Effector memory CD8-positive, alpha-beta T cell (primary cell): Measurements from ENCODE around the gene C17orf107.

Experiments used
- ATAC-seq: fragments of 150-1000 bp; cut with Tn5 transposase; replicated peaks from 2 replicates; pipeline ENCODE4 v1.10.0; 2021; ENCODE audit warnings: mild to moderate bottlenecking, moderate library complexity
- DNase-seq, 3 experiments: peaks; one replicate each; pipeline ENCODE4 v3.0.0; 2021
- H3K27ac Mint-ChIP-seq, 2 donors: one replicate each; pipeline ENCODE4 v1.8.0; 2022; ENCODE audit warnings: mild to moderate bottlenecking in 2 of 2, mixed read lengths in 2 of 2, moderate library complexity in 2 of 2
- H3K27me3 Mint-ChIP-seq, 2 donors: one replicate each; pipeline ENCODE4 v1.8.0; 2022; ENCODE audit warnings: mixed read lengths in 2 of 2
- H3K36me3 Mint-ChIP-seq: one replicate; pipeline ENCODE4 v1.8.0; 2022; ENCODE audit warnings: mild to moderate bottlenecking, moderate library complexity, mixed read lengths; ENCODE audit not compliant: insufficient read depth
- H3K4me1 Mint-ChIP-seq, 2 donors: one replicate each; pipeline ENCODE4 v1.8.0; 2022; ENCODE audit warnings: low read depth in 2 of 2, mixed read lengths in 2 of 2
- H3K4me3 Mint-ChIP-seq, 2 donors: one replicate each; pipeline ENCODE4 v1.8.0; 2022; ENCODE audit warnings: mild to moderate bottlenecking in 2 of 2, mixed read lengths in 2 of 2, moderate library complexity in 2 of 2
- H3K9me3 Mint-ChIP-seq, 2 donors: one replicate each; pipeline ENCODE4 v1.8.0; 2022; ENCODE audit warnings: mixed read lengths in 2 of 2

C17orf107 gene

DNA sequence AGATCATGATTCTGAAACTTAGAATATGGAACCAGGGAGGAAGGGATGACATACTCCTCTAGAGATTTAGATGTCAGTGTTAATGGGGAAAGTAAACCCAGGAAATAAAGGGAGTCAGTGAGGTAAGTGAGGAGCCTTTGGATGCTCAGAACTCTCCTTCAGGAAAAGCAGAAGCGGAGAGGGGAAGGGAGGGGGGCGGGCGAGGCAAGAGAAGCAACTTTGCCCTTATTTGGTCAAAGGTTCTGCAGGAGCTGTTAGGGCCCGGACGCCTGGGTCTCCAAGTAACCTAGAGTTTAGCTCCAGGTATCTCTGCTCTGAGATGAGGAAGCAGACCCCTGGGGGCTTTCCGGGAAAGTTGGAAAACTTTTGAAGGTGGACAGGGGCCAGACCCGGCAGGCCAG lies 47.7 kb downstream of the C17orf107 start:
- H3K27me3 Mint-ChIP-seq = no peaks in the 10 kb centered on the region
- H3K27ac Mint-ChIP-seq = peak overlapping the region; percentile 32 to 94
- H3K4me1 Mint-ChIP-seq = peaks cover 57 to 62% of the 10 kb centered on the region in 2 donors
- peaks cover 56% of the 10 kb centered on the region for H3K36me3 Mint-ChIP-seq
- peak overlapping the region; percentile 94 for H3K4me3 Mint-ChIP-seq
- ATAC-seq = no peak
- peak in 1 of 3 experiments; percentile 11 for DNase-seq
- H3K9me3 Mint-ChIP-seq = no peaks in the 10 kb centered on the region

DNA sequence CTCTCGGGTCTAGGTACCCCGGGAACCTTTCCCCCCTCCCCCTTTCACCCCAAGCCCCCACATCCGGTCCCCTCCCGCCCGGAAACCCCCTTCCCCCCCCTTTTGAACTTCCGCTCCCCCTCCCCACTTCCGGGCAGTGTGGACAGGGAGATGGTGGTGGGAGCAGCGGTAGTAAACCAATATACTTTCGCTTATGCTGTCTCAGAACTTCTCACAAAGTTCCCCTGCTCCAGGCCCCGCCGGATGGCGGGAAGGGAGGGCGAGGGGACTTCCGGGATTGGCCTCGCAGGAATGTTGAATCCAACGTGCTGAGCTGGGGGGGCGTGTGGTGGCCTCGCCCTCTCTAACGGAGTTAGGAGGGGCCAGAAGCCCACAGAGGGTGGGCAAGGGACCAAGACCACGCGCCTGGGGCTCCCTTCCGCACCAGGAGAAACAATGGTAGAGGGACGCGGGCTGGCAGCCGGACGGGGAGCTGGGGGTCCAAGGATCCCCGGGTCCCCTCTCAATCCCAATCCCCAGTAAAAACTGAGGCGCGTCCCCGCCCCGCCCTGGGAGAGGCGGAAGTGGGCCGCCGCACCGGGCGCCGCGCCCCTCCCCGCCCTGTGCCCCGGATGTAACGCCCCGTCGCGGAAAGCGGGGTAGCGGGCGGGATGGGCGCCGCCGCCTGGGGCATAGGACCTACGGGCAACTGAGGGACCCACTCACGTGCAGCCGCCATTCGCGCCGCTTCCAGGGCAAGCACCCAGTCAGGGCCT lies 48.3 kb downstream of the C17orf107 start:
- Mint-ChIP-seq H3K27ac (peak overlapping the region; percentile 32 to 94), H3K36me3 (peaks cover 56% of the 10 kb centered on the region), H3K4me1 (peaks cover 52 to 56% of the 10 kb centered on the region in 2 donors), H3K27me3 (no peaks in the 10 kb centered on the region), H3K9me3 (no peaks in the 10 kb centered on the region), H3K4me3 (peak overlapping the region; percentile 94)
- DNase-seq (peak; percentile 53 to 56 (median 55)), ATAC-seq (peak; percentile 24)

DNA sequence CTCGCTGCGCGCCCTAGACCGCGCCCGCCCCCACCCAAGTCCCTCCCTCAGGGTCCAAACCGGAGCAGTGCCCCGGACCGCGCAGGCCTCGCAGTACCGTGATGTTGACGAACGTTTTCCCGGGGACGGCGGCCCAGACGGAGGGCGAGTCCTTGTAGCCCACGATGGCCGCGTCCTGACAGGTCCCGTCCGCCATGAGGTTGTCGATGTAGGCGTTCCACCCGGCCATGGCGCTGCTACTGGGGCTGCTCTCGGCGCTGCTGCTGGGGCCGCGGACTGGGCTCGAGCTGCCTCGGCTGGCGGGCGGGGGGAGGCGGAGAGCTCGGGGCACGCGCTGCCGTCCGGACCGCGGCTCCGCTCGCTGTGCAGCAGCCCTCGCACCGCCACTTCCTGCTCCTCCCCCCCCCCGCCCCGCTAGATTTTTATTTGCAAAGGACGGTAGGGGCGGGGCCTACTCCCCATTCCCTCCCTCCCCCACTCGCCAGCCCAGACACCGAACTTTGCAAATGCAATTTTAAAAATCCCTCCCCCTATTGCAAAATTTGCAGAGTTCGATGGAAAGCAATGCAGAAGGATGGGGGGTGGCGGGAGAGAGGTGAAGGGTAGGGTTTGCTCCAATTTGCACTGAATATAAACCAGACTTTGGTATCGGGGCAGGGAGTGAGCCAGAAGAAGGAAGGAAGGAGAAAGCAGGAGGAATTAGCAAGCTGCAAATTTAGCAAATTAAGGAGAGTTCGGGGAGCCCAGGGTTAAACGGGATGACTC lies 49.0 kb downstream of the C17orf107 start, which contains the start of gene PFN1:
PFN1 (minus strand) TSS at position 365 of the 765 bp plus-strand sequence; CDS start at position 229, 136 bp downstream.
- peak; percentile 82 to 83 (median 82) for DNase-seq
- no peaks in the 10 kb centered on the region for H3K9me3 Mint-ChIP-seq
- peaks cover 50% of the 10 kb centered on the region for H3K36me3 Mint-ChIP-seq
- ATAC-seq = peak; percentile 47
- no peaks in the 10 kb centered on the region for H3K27me3 Mint-ChIP-seq
- peaks cover 45 to 49% of the 10 kb centered on the region in 2 donors for H3K4me1 Mint-ChIP-seq
- H3K27ac Mint-ChIP-seq = peak within 1 kb of the TSS; percentile 91 to 94
- H3K4me3 Mint-ChIP-seq = peak within 1 kb of the TSS; percentile 94

DNA sequence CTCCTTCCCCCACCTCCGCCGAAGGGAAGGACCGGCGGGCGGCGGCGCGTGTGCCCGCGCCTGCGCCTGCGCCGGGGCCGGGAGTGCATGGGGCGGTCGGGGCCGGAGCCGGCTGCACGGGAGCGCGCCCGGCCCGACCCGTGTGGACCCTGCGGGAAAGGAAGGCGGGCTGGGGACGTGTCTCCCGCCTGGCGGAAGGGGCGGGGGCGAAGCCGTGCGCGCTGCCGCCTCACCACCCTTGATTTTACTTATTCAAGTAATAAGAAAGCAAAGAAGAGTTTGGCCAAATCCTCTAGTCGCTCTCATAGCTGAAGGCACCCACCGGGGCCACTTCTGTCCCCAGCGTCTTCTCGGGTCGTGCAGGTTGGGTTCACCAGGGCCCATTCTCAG lies 49.6 kb downstream of the C17orf107 start:
- peak in 2 of 3 experiments; percentile 58 to 61 for DNase-seq
- H3K4me3 Mint-ChIP-seq = peak overlapping the region; percentile 94

DNA sequence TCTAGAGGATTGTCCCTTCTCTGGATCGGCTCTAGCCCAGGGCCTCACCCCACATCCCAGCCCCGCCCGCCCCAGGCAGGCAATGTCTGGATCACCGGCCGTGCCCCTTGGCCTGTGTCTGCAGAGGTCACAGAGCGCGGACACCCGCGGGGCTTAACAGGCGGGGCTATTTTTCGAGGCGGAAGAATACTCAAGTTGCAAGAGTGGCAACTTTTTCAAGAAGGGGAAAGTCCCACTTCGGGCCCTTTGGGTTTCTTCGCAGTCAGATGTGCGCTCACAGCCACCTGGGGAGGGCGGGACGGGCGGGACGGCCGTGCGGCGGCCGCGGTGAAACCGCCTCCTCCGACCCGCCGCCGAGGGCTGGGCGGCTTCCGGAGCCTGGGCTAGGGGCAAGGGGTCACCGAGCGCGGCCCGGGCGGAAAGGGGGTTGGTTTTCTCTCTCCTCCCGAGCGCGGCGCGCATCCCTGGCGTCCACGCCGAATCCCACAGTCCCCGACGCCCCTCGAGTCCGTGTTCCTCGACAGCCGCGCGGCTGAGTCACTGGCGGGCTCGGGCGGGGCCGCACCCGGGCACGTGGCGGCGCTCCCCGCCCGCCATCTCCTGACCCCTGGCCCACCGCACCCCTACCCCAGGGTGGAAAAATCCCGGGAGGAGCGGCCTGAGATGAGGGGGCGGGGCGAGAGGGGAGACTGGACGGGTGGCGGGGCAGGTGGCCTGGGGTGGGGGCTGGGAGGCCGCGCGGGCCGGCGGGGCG lies 50.2 kb downstream of the C17orf107 start:
- Mint-ChIP-seq H3K4me3 (peak overlapping the region; percentile 94), H3K36me3 (peaks cover 47% of the 10 kb centered on the region), H3K9me3 (no peaks in the 10 kb centered on the region), H3K27me3 (no peaks in the 10 kb centered on the region), H3K27ac (peak overlapping the region; percentile 91 to 94), H3K4me1 (peaks cover 38 to 40% of the 10 kb centered on the region in 2 donors)
- DNase-seq = peak; percentile 70 to 77 (median 75)
- ATAC-seq = peak; percentile 54

More for the DNA sequence above, 49.6 kb downstream of the C17orf107 start:
- Mint-ChIP-seq H3K27ac (peak overlapping the region; percentile 91 to 94), H3K36me3 (peaks cover 46% of the 10 kb centered on the region), H3K27me3 (no peaks in the 10 kb centered on the region), H3K4me1 (peaks cover 44 to 46% of the 10 kb centered on the region in 2 donors), H3K9me3 (no peaks in the 10 kb centered on the region)
- ATAC-seq = peak; percentile 43

DNA sequence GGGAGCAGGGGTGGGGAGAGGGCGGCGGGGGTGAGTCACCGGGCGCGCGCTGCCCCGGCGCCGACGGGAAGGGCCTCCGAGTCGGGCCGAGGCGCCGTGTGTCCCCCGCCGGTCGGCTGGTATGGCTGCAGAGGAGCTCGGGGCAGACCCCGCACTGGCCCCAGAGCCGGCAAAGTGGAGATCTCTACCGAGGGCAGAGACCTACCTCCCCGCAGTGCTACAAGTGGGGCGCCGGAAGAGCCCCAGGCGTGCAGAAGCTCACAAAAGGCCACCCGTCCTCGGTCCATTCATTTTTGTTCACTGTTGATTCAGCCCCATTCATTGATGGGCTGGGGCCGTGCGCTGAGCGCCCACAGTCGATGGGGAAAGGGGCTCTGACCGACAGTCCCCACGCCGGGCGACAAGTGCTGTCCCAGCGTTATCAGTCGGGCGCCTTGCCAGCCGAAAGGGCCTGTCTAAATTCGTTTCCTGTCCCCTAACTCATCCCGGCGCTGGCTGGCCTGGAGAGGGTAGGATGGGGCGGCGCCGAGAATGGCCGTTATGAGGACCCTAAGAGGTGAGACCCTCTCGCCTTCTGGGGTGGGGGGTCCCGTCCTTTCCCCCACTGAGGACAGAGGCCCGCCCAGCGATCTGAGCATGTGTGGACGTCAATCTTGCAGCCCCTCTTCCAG lies 50.9 kb downstream of the C17orf107 start:
- DNase-seq (peak in 1 of 3 experiments; percentile 39), ATAC-seq (peak; percentile 4)
- peaks cover 31 to 33% of the 10 kb centered on the region in 2 donors for H3K4me1 Mint-ChIP-seq
- H3K27ac Mint-ChIP-seq = peak overlapping the region; percentile 91 to 94
- H3K36me3 Mint-ChIP-seq = peaks cover 40% of the 10 kb centered on the region
- H3K9me3 Mint-ChIP-seq = no peaks in the 10 kb centered on the region
- H3K27me3 Mint-ChIP-seq = no peaks in the 10 kb centered on the region
- peak overlapping the region; percentile 94 for H3K4me3 Mint-ChIP-seq

DNA sequence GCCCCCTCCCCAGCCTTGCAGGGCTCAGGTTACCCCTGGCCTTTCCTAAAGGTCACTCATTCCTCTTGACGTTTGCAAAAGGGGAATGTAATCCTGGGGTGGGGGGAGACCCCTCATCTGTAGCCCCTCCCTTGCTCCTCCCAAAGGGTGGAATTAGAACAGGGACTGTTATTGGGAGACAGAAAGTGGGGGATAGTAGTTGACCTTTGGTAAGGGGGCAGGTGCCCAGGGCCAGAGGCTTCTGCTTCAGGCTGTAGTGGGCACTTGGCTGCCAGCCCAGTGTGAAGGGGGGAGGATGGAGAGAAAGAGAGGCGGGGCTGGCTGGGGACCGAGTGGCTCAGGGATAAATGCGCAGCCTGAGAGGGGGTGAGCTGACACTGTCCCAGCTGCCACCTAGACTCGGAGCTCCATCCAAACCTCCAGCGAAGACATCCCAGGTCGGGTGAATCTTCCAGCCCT lies 51.4 kb downstream of the C17orf107 start, which contains the start of gene ENO3:
ENO3 (plus strand) TSS at position 374 of the 459 bp plus-strand sequence. CDS start 711 bp downstream, outside the sequence.
- Mint-ChIP-seq H3K4me1 (peaks cover 26 to 27% of the 10 kb centered on the region in 2 donors), H3K27ac (peak within 1 kb of the TSS; percentile 91 to 94), H3K36me3 (peaks cover 35% of the 10 kb centered on the region), H3K9me3 (no peaks in the 10 kb centered on the region), H3K27me3 (no peaks in the 10 kb centered on the region), H3K4me3 (peak within 1 kb of the TSS; percentile 94)
- no peak for DNase-seq
- ATAC-seq = no peak

DNA sequence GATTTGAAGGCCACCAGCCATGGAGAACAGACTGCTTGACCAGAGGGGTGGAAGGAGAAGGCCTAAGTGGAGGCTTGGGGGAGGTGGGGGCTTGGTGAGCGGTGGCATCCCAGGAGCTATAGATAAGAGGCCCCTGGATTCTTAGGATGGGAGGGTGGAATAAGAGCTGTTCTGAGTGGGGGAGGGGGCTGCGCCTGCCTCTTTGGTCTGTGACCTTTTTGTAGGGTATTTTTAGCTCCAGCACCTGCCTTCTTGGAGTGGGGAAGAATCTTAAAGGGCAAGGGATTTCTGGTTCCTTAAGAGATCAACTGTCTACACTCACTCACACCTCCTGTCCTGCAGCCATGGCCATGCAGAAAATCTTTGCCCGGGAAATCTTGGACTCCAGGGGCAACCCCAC lies 52.1 kb downstream of the C17orf107 start:
- H3K36me3 Mint-ChIP-seq = peaks cover 33% of the 10 kb centered on the region
- H3K4me3 Mint-ChIP-seq = peak overlapping the region; percentile 12 to 94
- H3K27ac Mint-ChIP-seq = peak overlapping the region; percentile 91 to 94
- no peaks in the 10 kb centered on the region for H3K9me3 Mint-ChIP-seq
- no peak for DNase-seq
- no peaks in the 10 kb centered on the region for H3K27me3 Mint-ChIP-seq
- no peak for ATAC-seq
- peaks cover 22 to 26% of the 10 kb centered on the region in 2 donors for H3K4me1 Mint-ChIP-seq
